K562 (cell line): Measurements from ENCODE around the gene PTPRG. TPM values are rescaled to one million over a fixed set of nuclear protein-coding genes. Genes with fewer than 3 reads are reported as not detected.

Experiments
- ATAC-seq: fragments of 200-7000 bp; cut with Tn5 transposase; 3 replicates; pipeline ENCODE4 v1.9.1; 2020; ENCODE audit warnings: moderate library complexity
- BruUV-seq: library from RNA; stranded (reverse); fragments of 400-500 nt; replicated peaks from 2 replicates; lab custom pipeline; 2021; lab: Mats Ljungman, UMichigan
- CTCF ChIA-PET: fragments of 300-600 bp; formaldehyde crosslinking; extraction: SDS; loops from one replicate; lab custom pipeline; 2021; ENCODE audit warnings: low intra/inter-chr PET ratio; lab: Yijun Ruan, JAX
- POLR2A ChIA-PET: fragments of 300-600, 350-650 bp; sonication (Branson Sonifier 250); formaldehyde crosslinking; extraction: SDS; loops from one replicate; lab custom pipeline; 2021; ENCODE audit warnings: antibody characterized with exemption, inconsistent platforms; lab: Yijun Ruan, JAX
- DNase-seq, 4 experiments: peaks; one replicate each; pipeline versions ENCODE4 v3.0.0 to v3.0.0-alpha.2; 2011 to 2018; ENCODE audit warnings: low spot score in 3 of 4, mixed read lengths in 3 of 4; ENCODE audit errors: extremely low read depth in 1 of 4
- FAIRE-seq: peaks from 2 replicates; lab custom pipeline; 2011; peaks lifted over from hg19 to GRCh38; lab: Jason Lieb, UNC
- H2AFZ ChIP-seq: 2 replicates; pipeline ENCODE4 v1.6.0; 2011; ENCODE audit warnings: low read depth, low read length, control low read depth, inconsistent platforms
- H3K27ac ChIP-seq: fragments of 200-600 bp; 3 replicates; pipeline ENCODE4 v1.8.0; 2011; ENCODE audit warnings: low read depth, mild to moderate bottlenecking, control low read depth, inconsistent platforms, low read length, moderate library complexity, mixed read lengths; ENCODE audit errors: extremely low read depth
- H3K27me3 ChIP-seq, 2 experiments: fragments of 300-600 bp in 1 of 2; 2 replicates in 1 of 2; 3 replicates in 1 of 2; pipeline versions ENCODE4 v1.6.0 to v1.8.0; 2011; ENCODE audit warnings: inconsistent platforms in 2 of 2, low read length in 2 of 2, mild to moderate bottlenecking in 1 of 2, mixed read lengths in 1 of 2, moderate library complexity in 1 of 2; ENCODE audit not compliant: control insufficient read depth in 2 of 2, insufficient read depth in 2 of 2
- H3K36me3 ChIP-seq: fragments of 300-600 bp; 3 replicates; pipeline ENCODE4 v1.8.0; 2011; ENCODE audit warnings: mild to moderate bottlenecking, low read length, inconsistent platforms; ENCODE audit not compliant: control insufficient read depth, insufficient read depth
- H3K4me1 ChIP-seq, 2 experiments: fragments of 200-600 bp in 1 of 2; replicated peaks in 1 of 2; 2 replicates in 1 of 2; 3 replicates in 1 of 2; pipeline versions ENCODE4 v1.5.1 to v1.8.0; 2011; ENCODE audit warnings: inconsistent platforms in 2 of 2, low read length in 2 of 2, mild to moderate bottlenecking in 1 of 2, mixed read lengths in 1 of 2, moderate library complexity in 1 of 2; ENCODE audit not compliant: control insufficient read depth in 2 of 2, insufficient read depth in 2 of 2
- H3K4me2 ChIP-seq: 2 replicates; pipeline ENCODE4 v1.6.1; 2011; ENCODE audit warnings: low read length, control low read depth, inconsistent platforms, mixed read lengths; ENCODE audit not compliant: insufficient read depth
- H3K4me3 ChIP-seq: fragments of 200-600 bp; sonication (generic), shearing (Covaris generic); 2 replicates; pipeline ENCODE4 v1.5.1; 2016; ENCODE audit warnings: control low read depth, inconsistent platforms
- H3K79me2 ChIP-seq: fragments of 200-600 bp; 3 replicates; pipeline ENCODE4 v1.8.0; 2011; ENCODE audit warnings: low read length, inconsistent platforms; ENCODE audit not compliant: control insufficient read depth, insufficient read depth
- H3K9ac ChIP-seq, 2 experiments: 2 replicates each; pipeline versions ENCODE4 v1.6.0 to v1.6.1; 2011; ENCODE audit warnings: low read depth in 2 of 2, low read length in 2 of 2, control low read depth in 1 of 2, inconsistent platforms in 1 of 2, mild to moderate bottlenecking in 1 of 2, mixed read lengths in 1 of 2; ENCODE audit not compliant: insufficient read depth in 1 of 2
- H3K9me1 ChIP-seq: one replicate; pipeline ENCODE4 v1.6.0; 2011; ENCODE audit warnings: inconsistent platforms, mild to moderate bottlenecking, low read length, moderate library complexity; ENCODE audit not compliant: control insufficient read depth, insufficient read depth
- H3K9me3 ChIP-seq: replicated peaks from 2 replicates; pipeline ENCODE4 v1.5.1; 2011; ENCODE audit warnings: low read depth, low read length, inconsistent platforms; ENCODE audit not compliant: control insufficient read depth, insufficient read depth
- H4K20me1 ChIP-seq: replicated peaks from 2 replicates; pipeline ENCODE4 v1.6.1; 2011; ENCODE audit warnings: low read length, inconsistent platforms, mixed read lengths; ENCODE audit not compliant: control insufficient read depth, insufficient read depth
- CBX5 ChIP-seq: IDR thresholded peaks from 2 replicates; pipeline ENCODE4 v1.6.1; 2014; ENCODE audit warnings: low read depth, borderline replicate concordance
- CREBBP ChIP-seq: IDR thresholded peaks from one replicate; pipeline ENCODE4 v1.6.1; 2012; ENCODE audit warnings: low read depth, mild to moderate bottlenecking, control low read depth, inconsistent platforms, low read length
- MXI1 ChIP-seq: IDR thresholded peaks from 2 replicates; pipeline ENCODE4 v1.6.1; 2011; ENCODE audit warnings: low read depth, mild to moderate bottlenecking, improper control_type of control experiment, low read length
- NCOA1 ChIP-seq: fragments of 450-650 bp; IDR thresholded peaks from 2 replicates; pipeline ENCODE4 v1.6.1; 2016; ENCODE audit warnings: low read depth
- SP1 ChIP-seq: sonication (generic); formaldehyde crosslinking; IDR thresholded peaks from 2 replicates; pipeline ENCODE4 v1.8.1; 2022; ENCODE audit warnings: mild to moderate bottlenecking, missing genetic modification reagents
- ZEB2 ChIP-seq: fragments of 450-650 bp; IDR thresholded peaks from 2 replicates; pipeline ENCODE4 v1.6.1; 2016
- ZNF184 ChIP-seq: sonication (generic); formaldehyde crosslinking; IDR thresholded peaks from 2 replicates; pipeline ENCODE4 v1.5.0; 2020; ENCODE audit warnings: missing genetic modification reagents
- ZNF778 ChIP-seq: fragments of 450-650 bp; formaldehyde crosslinking; IDR thresholded peaks from 2 replicates; pipeline ENCODE4 v1.4.0; 2020; ENCODE audit warnings: mild to moderate bottlenecking, moderate library complexity
- ZNF830 ChIP-seq: fragments of 250-450 bp; sonication (Bioruptor Pico); IDR thresholded peaks from 2 replicates; pipeline ENCODE4 v1.5.0; 2021; ENCODE audit warnings: mild to moderate bottlenecking
- WGBS: fragments of 100-300 bp; shearing (Covaris generic); methylation state at CpG from one replicate; pipeline ENCODE4 v1.1.6; 2016; ENCODE audit warnings: low coverage, mixed read lengths; ENCODE audit not compliant: insufficient coverage; ENCODE audit errors: missing lambda C conversion rate; 5-methylcytosine and 5-hydroxymethylcytosine counted together
- in situ Hi-C: fragments of 300-500 bp; cut with MboI; formaldehyde crosslinking; loops from 4 replicates; pipeline ENCODE4 v1.15.0; 2018; ENCODE audit warnings: inconsistent platforms, mixed read lengths
- intact Hi-C: fragments of 100-400 bp; cut with micrococcal nuclease; formaldehyde crosslinking; loops from 2 replicates; pipeline ENCODE4 v1.14.2; 2022
- polyA plus RNA-seq, 8 experiments: library from polyadenylated mRNA; depleted of rRNA in 4 of 8; stranded (reverse) in 5 of 8; unstranded in 3 of 8; fragments of >200 nt; fragmentation: Nextera tagmentation in 2 of 8; fragmentation: Illumina TruSeq in 1 of 8; extraction: Ambion mirVana in 2 of 8; extraction: Trizol in 1 of 8; gene quantifications; 2 replicates each; pipeline versions ENCODE4 v1.2.1 to v1.2.3, GENCODE V29; 2011 to 2014; ENCODE audit warnings: inconsistent platforms in 1 of 8, missing spikeins in 1 of 8
- total RNA-seq, 7 experiments: library from RNA; depleted of rRNA in 6 of 7; stranded (reverse); fragments of >200 nt in 6 of 7; fragmentation: Illumina TruSeq in 2 of 7; extraction: Trizol in 2 of 7; gene quantifications; 2 replicates each; pipeline versions ENCODE4 v1.2.1 to v1.2.3, GENCODE V29; 2011 to 2021; ENCODE audit warnings: low replicate concordance in 1 of 7
- TF ChIP-seq, protein P1 (sequence below): fragments of 250-450 bp; sonication (Bioruptor Pico); IDR thresholded peaks from 2 replicates; pipeline ENCODE4 v1.8.0; 2022; ENCODE audit warnings: moderate library complexity, mild to moderate bottlenecking, inconsistent platforms
- TF ChIP-seq, protein P2 (sequence below): fragments of 250-450 bp; sonication (Bioruptor Pico); IDR thresholded peaks from 2 replicates; pipeline ENCODE4 v1.5.0; 2020; ENCODE audit warnings: mild to moderate bottlenecking
- TF ChIP-seq, protein P3 (sequence below): fragments of 450-650 bp; formaldehyde crosslinking; IDR thresholded peaks from 2 replicates; pipeline ENCODE4 v1.4.0; 2022; ENCODE audit warnings: missing genetic modification characterization

The PTPRG gene
- total and polyA plus RNA-seq, 9 of the 15 experiments (the other 6 are each of a cell fraction or from before 2014, with no cell fraction given) = 0.16 TPM; not detected in 8

DNA sequence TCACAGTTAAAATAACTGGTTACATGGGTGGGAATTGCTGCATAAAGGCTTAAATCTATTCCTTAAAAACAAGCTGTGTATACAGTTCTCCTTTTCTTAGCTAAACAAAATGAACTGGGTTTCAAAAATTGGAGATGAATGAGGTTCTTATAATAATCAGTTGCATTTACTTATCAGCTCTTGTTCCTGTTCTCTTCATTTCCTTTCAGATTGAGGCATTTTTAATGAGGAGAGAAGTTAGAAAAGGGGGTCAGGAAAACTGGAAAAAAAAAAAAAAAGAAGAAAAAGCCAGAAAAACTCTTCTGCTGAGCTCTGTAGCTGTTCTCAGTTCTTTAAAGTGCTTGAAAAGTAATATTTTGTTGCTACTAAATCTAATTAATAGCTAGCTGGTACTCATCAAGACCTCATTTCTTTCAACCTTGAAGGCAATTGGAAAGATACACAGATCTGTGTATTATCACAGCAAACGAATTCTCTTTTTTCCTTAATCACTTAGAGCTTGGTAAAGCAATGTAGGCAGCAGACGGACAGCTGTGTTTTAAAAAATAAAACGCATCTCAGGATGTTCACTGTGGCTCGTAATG lies 32.2 kb downstream of the PTPRG start:
- 0% methylated on average over 4 of the region's 4 CpGs for WGBS
- FAIRE-seq (no peak), DNase-seq (no peak)
- Histone ChIP-seq H3K27ac (no peak overlapping the region), H3K9me3 (no peaks in the 10 kb centered on the region), H4K20me1 (no peaks in the 10 kb centered on the region), H3K79me2 (no peaks in the 10 kb centered on the region), H2AFZ (no peak overlapping the region), H3K4me2 (no peak overlapping the region)
- intact Hi-C loops = no loop called here
- POLR2A ChIA-PET = interaction anchor here (0.7 kb wide), 1 partner anchor 836 kb away, joined by 5 read pairs; no protein-coding TSS in a partner anchor
- no peak for TF ChIP-seq SP1 (CRISPR knock-in tag)
- no peak for TF ChIP-seq ZNF184 (CRISPR knock-in tag)
- TF ChIP-seq NCOA1 = no peak
- no peak for TF ChIP-seq ZNF778
- TF ChIP-seq MXI1 = no peak
- TF ChIP-seq CBX5 = no peak
- TF ChIP-seq, protein P1, sequence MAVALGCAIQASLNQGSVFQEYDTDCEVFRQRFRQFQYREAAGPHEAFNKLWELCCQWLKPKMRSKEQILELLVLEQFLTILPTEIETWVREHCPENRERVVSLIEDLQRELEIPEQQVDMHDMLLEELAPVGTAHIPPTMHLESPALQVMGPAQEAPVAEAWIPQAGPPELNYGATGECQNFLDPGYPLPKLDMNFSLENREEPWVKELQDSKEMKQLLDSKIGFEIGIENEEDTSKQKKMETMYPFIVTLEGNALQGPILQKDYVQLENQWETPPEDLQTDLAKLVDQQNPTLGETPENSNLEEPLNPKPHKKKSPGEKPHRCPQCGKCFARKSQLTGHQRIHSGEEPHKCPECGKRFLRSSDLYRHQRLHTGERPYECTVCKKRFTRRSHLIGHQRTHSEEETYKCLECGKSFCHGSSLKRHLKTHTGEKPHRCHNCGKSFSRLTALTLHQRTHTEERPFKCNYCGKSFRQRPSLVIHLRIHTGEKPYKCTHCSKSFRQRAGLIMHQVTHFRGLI (CRISPR knock-in tag) = no peak
- TF ChIP-seq, protein P2, sequence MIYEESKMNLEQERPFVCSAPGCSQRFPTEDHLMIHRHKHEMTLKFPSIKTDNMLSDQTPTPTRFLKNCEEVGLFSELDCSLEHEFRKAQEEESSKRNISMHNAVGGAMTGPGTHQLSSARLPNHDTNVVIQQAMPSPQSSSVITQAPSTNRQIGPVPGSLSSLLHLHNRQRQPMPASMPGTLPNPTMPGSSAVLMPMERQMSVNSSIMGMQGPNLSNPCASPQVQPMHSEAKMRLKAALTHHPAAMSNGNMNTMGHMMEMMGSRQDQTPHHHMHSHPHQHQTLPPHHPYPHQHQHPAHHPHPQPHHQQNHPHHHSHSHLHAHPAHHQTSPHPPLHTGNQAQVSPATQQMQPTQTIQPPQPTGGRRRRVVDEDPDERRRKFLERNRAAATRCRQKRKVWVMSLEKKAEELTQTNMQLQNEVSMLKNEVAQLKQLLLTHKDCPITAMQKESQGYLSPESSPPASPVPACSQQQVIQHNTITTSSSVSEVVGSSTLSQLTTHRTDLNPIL (CRISPR knock-in tag) = no peak
- TF ChIP-seq CREBBP = no peak
- TF ChIP-seq ZEB2 = no peak
- no peak for TF ChIP-seq ZNF830 (CRISPR knock-in tag)
- TF ChIP-seq, protein P3, sequence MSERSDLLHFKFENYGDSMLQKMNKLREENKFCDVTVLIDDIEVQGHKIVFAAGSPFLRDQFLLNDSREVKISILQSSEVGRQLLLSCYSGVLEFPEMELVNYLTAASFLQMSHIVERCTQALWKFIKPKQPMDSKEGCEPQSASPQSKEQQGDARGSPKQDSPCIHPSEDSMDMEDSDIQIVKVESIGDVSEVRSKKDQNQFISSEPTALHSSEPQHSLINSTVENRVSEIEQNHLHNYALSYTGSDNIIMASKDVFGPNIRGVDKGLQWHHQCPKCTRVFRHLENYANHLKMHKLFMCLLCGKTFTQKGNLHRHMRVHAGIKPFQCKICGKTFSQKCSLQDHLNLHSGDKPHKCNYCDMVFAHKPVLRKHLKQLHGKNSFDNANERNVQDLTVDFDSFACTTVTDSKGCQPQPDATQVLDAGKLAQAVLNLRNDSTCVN = no peak
- TF ChIP-seq, all 486 proteins: peak for 0
- no peaks in the 10 kb centered on the region for H3K4me1 ChIP-seq
- H3K4me3 ChIP-seq = no peak overlapping the region
- in situ Hi-C loops = no loop called here
- no peaks in the 10 kb centered on the region for H3K9me1 ChIP-seq
- H3K9ac ChIP-seq = no peak overlapping the region
- H3K36me3 ChIP-seq = no peaks in the 10 kb centered on the region
- no TSS peak for BruUV-seq
- H3K27me3 ChIP-seq = peaks cover 0 to 5% of the 10 kb centered on the region in 2 experiments; a peak in 1 of 5 replicates
- CTCF ChIA-PET = no interaction called here
- ATAC-seq = no peak
